ENCODE measurements around the gene STRA8.
A peak's percentile ranks its signal among the peaks of the same experiment; 100 is the strongest.

The STRA8 gene

GRCh38 chr7:135271255-135271615 lies 37.6 kb downstream of the STRA8 start:
- no peak for DNase-seq (ENCODE audit: low spot score)
- no peak for TF ChIP-seq CTCF (IDR thresholded peaks at IDR 0.05; ENCODE audit: borderline replicate concordance, control extremely low read depth, extremely low read depth, insufficient read depth, missing control alignments)
- in situ Hi-C loops (cut with MboI; ENCODE audit: low sequenced_read_pairs, unreplicated experiment): no loop called here

- TF ChIP-seq CTCF (IDR thresholded peaks at IDR 0.05; ENCODE audit: borderline replicate concordance, control extremely low read depth, extremely low read depth, insufficient read depth, missing control alignments): no peak
- no peak for DNase-seq (ENCODE audit: low spot score)
- in situ Hi-C loops (cut with MboI; ENCODE audit: low sequenced_read_pairs, unreplicated experiment): no loop called here
These were observed 38.7 kb downstream of the STRA8 start for GRCh38 chr7:135272303-135272702.

GRCh38 chr7:135273581-135273980 lies 39.9 kb downstream of the STRA8 start:
- DNase-seq (ENCODE audit: low spot score): no peak
- in situ Hi-C loops (cut with MboI; ENCODE audit: low sequenced_read_pairs, unreplicated experiment): no loop called here

GRCh38 chr7:135274495-135275268 lies 41.0 kb downstream of the STRA8 start:
- in situ Hi-C loops (cut with MboI; ENCODE audit: low sequenced_read_pairs, unreplicated experiment): loop anchor here (25.0 kb wide), 1 partner anchor 388 kb away; the partner anchor contains the start of gene STMP1
- peak; percentile 79 for DNase-seq (ENCODE audit: low spot score)
- TF ChIP-seq CTCF (IDR thresholded peaks at IDR 0.05; ENCODE audit: borderline replicate concordance, control extremely low read depth, extremely low read depth, insufficient read depth, missing control alignments): peak; percentile 80

More at GRCh38 chr7:135273581-135273980, 39.9 kb downstream of the STRA8 start:
- TF ChIP-seq CTCF (IDR thresholded peaks at IDR 0.05; ENCODE audit: borderline replicate concordance, control extremely low read depth, extremely low read depth, insufficient read depth, missing control alignments): no peak

- TF ChIP-seq CTCF (IDR thresholded peaks at IDR 0.05; ENCODE audit: borderline replicate concordance, control extremely low read depth, extremely low read depth, insufficient read depth, missing control alignments): no peak
- DNase-seq (ENCODE audit: low spot score): no peak
- in situ Hi-C loops (cut with MboI; ENCODE audit: low sequenced_read_pairs, unreplicated experiment): loop anchor here (25.0 kb wide), 1 partner anchor 386 kb away; the partner anchor contains the start of gene STMP1
These were observed 42.4 kb downstream of the STRA8 start for GRCh38 chr7:135275971-135276580.

GRCh38 chr7:135277161-135277560 lies 43.5 kb downstream of the STRA8 start:
- in situ Hi-C loops (cut with MboI; ENCODE audit: low sequenced_read_pairs, unreplicated experiment): loop anchor here (25.0 kb wide), 1 partner anchor 385 kb away; the partner anchor contains the start of gene STMP1
- DNase-seq (ENCODE audit: low spot score): no peak

More at GRCh38 chr7:135277161-135277560, 43.5 kb downstream of the STRA8 start:
- no peak for TF ChIP-seq CTCF (IDR thresholded peaks at IDR 0.05; ENCODE audit: borderline replicate concordance, control extremely low read depth, extremely low read depth, insufficient read depth, missing control alignments)

All from GM13976 (cell line).